GM10266 (cell line): Measurements from ENCODE around the gene VAV2.
"Not testable (repeated sequence)": the region's sequence is repeated elsewhere in the genome, so short reads cannot be mapped to it uniquely, and the experiment has no call there.

Source experiments
- DNase-seq: peaks from one replicate; pipeline ENCODE4 v3.0.0; 2012; ENCODE audit errors: extremely low spot score
- TF ChIP-seq, protein P1 (sequence below): IDR thresholded peaks from 2 replicates; pipeline ENCODE4 v1.5.1; 2012; ENCODE audit warnings: mild to moderate bottlenecking, low read depth; ENCODE audit not compliant: control insufficient read depth, insufficient read depth; ENCODE audit errors: missing control alignments

The VAV2 gene

DNA sequence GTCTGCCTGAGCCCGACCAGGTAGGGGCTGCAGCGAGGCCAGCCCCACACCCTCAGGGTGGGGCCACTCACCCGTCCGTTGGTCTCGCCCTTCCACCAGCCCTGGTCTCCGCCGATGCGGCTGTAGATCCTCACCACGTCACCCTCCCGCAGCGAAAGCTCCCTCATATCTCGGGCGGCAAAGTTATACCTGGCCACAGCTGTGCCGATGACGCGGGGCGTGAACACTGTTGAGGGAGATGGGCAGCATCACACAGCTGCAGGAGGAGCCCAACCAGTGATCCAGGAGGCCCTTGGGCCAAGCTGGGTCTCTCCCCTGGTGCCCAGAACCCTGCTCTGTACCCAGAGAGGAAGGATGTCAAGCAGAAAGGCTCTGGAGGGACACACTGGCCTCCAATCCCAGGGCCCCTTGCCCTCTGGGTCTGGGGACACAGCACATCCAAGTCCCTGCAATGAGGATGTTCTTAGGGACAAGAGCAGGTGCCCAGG lies 223.7 kb downstream of the VAV2 start:
- TF ChIP-seq, protein P1, sequence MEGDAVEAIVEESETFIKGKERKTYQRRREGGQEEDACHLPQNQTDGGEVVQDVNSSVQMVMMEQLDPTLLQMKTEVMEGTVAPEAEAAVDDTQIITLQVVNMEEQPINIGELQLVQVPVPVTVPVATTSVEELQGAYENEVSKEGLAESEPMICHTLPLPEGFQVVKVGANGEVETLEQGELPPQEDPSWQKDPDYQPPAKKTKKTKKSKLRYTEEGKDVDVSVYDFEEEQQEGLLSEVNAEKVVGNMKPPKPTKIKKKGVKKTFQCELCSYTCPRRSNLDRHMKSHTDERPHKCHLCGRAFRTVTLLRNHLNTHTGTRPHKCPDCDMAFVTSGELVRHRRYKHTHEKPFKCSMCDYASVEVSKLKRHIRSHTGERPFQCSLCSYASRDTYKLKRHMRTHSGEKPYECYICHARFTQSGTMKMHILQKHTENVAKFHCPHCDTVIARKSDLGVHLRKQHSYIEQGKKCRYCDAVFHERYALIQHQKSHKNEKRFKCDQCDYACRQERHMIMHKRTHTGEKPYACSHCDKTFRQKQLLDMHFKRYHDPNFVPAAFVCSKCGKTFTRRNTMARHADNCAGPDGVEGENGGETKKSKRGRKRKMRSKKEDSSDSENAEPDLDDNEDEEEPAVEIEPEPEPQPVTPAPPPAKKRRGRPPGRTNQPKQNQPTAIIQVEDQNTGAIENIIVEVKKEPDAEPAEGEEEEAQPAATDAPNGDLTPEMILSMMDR = no peak
- DNase-seq = no peak

DNA sequence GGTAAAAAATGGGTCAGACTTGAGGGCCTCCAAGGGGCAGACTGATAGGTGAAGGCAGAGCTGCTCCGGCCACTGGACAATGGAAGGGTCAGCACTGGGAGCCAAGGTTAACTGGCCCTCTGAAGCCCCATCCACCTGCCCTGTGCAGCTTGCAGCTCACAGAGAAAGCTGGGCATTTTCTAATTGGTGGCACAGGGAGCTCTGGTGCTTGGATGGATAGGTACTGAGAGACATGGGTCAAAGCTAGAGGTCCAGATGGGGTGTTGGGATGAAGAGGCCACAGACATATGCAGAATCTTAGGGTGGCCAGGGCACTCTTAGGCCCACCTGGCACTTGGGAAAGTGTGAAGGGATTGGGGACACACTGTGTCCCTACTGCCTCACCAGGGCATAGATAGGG lies 224.5 kb downstream of the VAV2 start:
- TF ChIP-seq, protein P1 = no peak
- no peak for DNase-seq

DNA sequence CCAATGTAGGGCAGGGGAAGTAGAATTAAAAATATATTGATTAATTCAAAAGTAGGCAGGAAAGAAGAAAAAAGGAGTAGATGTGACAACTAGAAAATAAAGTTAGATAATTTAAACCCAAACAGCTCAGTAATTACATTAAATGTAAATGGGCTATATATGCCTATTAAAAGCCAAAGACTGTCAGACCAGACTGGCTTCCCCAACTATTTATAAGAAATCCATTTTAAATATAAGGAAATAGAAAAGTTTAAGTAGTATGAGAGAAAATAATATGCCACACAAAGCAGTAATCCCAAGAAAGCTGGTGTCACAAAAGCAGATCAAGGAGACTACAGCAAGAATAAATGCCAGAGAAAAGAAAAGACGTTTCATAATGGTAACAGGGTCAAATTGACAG lies 225.1 kb downstream of the VAV2 start:
- no peak for DNase-seq
- TF ChIP-seq, protein P1 = no peak

DNA sequence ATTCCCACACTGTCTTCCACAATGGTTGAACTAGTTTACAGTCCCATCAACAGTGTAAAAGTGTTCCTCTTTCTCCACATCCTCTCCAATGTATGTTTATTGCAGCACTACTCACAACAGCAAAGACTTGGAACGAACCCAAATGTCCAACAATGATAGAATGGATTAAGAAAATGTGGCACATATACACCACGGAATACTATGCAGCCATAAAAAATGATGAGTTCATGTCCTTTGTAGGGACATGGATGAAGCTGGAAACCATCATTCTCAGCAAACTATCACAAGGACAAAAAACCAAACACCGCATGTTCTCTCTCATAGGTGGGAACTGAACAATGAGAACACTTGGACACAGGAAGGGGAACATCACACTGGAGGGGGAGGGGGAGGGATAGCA lies 225.9 kb downstream of the VAV2 start:
- DNase-seq = not testable (repeated sequence)

DNA sequence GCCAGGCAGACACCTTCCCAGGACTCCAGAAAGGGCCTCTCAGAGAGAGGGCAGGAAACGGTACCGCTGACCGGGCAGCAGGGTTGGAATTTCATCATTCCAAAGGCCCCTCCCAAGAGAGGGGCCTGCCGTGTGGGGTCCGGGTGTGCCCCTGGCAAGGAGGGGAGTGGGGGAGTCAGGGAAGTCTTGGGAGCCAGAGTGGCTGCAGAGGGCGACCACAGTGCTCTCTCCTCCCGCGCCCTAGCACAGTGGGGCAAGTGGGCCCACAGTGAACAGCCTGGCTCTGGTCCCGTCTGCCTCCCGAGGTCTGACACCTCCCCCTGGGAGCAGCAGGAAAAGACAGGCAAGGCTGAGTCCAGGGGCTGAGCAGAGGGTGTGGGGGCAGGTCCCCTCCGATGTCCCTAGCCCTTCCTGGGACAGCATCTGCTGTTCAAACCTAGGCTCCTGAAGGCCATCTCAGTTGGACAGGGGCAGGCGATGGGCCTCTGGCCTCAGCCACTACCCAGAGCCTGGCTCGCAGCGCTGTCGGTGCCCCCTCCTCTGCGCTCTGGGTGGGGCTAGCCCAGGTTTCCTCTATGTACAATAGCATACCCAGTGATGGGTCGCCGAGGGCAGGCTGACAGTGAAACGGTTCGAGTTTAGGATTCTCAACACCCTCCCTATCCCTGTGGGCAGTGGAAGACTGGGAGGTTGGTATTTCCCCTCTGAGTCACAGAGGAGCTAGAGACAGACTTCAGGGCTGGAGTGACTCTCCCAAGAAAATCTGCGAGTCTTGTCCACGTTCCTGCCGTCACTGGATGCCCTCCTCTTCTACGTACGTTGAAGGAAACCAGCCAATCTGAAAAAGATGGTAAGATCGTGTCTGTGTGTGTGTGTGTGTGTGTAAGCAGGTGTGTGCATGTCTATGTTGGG lies 228.6 kb downstream of the VAV2 start:
- no peak for DNase-seq

DNA sequence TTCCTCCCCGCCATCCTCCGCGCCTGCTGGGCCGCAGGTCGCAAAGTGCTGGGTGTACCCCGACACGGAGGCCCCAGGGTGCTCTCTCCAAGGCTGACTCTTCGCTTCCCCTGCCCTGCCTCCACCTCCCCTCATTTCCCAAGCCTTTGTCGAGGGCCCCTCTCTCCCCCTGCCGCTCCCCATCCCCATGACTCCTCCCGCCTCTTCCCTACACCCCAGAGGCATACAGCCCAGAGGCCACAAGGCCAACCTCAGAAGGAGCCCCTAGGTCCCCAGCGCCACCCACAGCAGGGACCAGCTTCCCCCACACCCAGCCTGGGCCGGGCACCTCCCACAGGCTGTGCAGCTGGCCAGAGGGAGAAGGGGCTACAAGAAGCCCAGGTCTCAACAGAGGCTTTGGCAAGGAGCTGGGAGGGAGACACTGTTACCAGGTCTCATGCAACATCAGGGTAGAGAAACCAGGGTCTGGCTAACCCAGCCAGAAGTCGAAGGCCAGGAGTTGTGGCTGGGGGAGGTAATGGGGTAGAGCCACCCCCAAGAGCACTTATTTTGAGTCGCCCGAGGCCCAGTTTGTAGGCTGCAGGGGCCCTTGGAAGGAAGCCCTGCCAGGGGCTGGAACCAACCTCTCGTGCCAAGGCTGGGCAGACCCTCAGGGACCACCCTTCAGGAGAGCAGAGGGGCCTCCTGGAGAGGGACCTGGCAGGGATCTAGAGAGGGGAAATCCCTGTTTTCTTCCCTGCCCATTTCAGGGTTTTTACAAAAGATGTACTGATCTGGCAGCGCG lies 229.4 kb downstream of the VAV2 start:
- no peak for DNase-seq
- TF ChIP-seq, protein P1 = no peak

More for the DNA sequence above, 228.6 kb downstream of the VAV2 start:
- TF ChIP-seq, protein P1 = no peak

DNA sequence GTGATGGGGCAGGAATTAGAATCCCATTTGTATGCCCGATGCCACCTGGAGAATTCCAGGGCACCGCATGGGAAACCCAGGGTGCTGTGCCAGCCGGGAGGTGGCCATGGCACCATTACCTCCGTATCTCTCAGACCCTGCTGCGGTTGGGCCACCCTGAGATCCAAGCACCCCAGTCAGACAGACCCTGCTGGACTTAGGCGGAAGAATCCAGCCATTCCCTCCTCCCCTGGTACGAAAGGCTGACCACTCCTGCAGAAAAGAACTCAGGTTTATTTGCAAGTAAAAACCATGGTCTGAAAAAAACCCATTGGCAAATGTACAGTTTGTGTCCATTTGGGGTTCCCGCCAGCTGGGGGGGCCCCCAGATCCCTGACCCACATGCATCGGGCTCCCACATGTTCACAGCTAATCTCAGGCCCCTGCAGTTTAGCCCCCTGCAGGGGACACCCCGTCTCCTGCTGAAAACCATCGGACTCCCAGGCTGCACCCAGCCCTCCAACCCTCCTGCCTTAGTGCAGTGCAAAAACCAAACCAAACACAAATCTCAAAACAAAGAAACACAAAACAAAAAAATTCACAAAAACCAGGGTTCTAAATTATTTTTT lies 230.4 kb downstream of the VAV2 start:
- TF ChIP-seq, protein P1 = no peak
- DNase-seq = no peak
